MM.1S (cell line): ENCODE results near the gene NEURL3.
A peak's percentile ranks its signal among the peaks of the same experiment; 100 is the strongest.

ENCODE experiments used
- DNase-seq: peaks from one replicate; pipeline ENCODE4 v3.0.0-alpha.2; 2015
- H2AFZ ChIP-seq: fragments of 300-600 bp; sonication (generic); 2 replicates; pipeline ENCODE4 v1.6.0; 2016; ENCODE audit warnings: antibody characterized with exemption, low read length
- H3F3A ChIP-seq: fragments of 300-600 bp; sonication (generic); 2 replicates; pipeline ENCODE4 v1.6.1; 2016; ENCODE audit warnings: mild to moderate bottlenecking, antibody characterized with exemption, low read length, moderate library complexity, mixed read lengths; ENCODE audit not compliant: insufficient read depth
- H3K27ac ChIP-seq: fragments of 300-600 bp; sonication (generic); 2 replicates; pipeline ENCODE4 v1.5.1; 2016; ENCODE audit warnings: mild to moderate bottlenecking, low read length
- H3K27me3 ChIP-seq: fragments of 300-600 bp; sonication (generic); replicated peaks from 2 replicates; pipeline ENCODE4 v1.6.0; 2016; ENCODE audit warnings: low read length; ENCODE audit not compliant: insufficient read depth
- H3K36me3 ChIP-seq: fragments of 300-600 bp; sonication (generic); replicated peaks from 2 replicates; pipeline ENCODE4 v1.6.1; 2016; ENCODE audit warnings: mild to moderate bottlenecking, low read length, mixed read lengths; ENCODE audit not compliant: insufficient read depth
- H3K4me1 ChIP-seq: fragments of 300-600 bp; sonication (generic); 2 replicates; pipeline ENCODE4 v1.6.1; 2016; ENCODE audit warnings: low read length, mixed read lengths
- H3K4me2 ChIP-seq: fragments of 300-600 bp; sonication (generic); 2 replicates; pipeline ENCODE4 v1.6.0; 2016; ENCODE audit warnings: low read depth, low read length
- H3K4me3 ChIP-seq: fragments of 300-600 bp; sonication (generic); 2 replicates; pipeline ENCODE4 v1.5.1; 2016; ENCODE audit warnings: low read length, mixed read lengths
- H3K79me2 ChIP-seq: fragments of 300-600 bp; sonication (generic); 2 replicates; pipeline ENCODE4 v1.6.1; 2016; ENCODE audit warnings: mixed run types, low read length, mixed read lengths
- H3K9ac ChIP-seq: fragments of 300-600 bp; sonication (generic); 2 replicates; pipeline ENCODE4 v1.6.1; 2016; ENCODE audit warnings: low read length, mixed read lengths
- H3K9me2 ChIP-seq: fragments of 300-600 bp; sonication (generic); replicated peaks from 2 replicates; pipeline ENCODE4 v1.6.1; 2016; ENCODE audit warnings: mild to moderate bottlenecking, low read length, mixed read lengths; ENCODE audit not compliant: insufficient read depth
- H3K9me3 ChIP-seq: fragments of 300-600 bp; sonication (generic); replicated peaks from 2 replicates; pipeline ENCODE4 v1.6.1; 2016; ENCODE audit warnings: mild to moderate bottlenecking, low read length, mixed read lengths; ENCODE audit not compliant: insufficient read depth
- H4K20me1 ChIP-seq: fragments of 300-600 bp; sonication (generic); 2 replicates; pipeline ENCODE4 v1.6.1; 2016; ENCODE audit warnings: mild to moderate bottlenecking, low read length, moderate library complexity, mixed read lengths; ENCODE audit not compliant: insufficient read depth
- EZH2 ChIP-seq: fragments of 300-600 bp; sonication (generic); optimal IDR thresholded peaks from 2 replicates; pipeline ENCODE3; 2017; ENCODE audit warnings: low read depth, mild to moderate bottlenecking, antibody characterized with exemption, low read length, mixed read lengths
- EZH2phosphoT487 ChIP-seq: fragments of 300-600 bp; sonication (generic); IDR thresholded peaks from 2 replicates; pipeline ENCODE4 v1.6.1; 2018; ENCODE audit warnings: antibody characterized with exemption, low read length
- TF ChIP-seq, protein P1 (sequence below): fragments of 300-600 bp; sonication (generic); IDR thresholded peaks from 2 replicates; pipeline ENCODE4 v1.5.1; 2016; ENCODE audit warnings: antibody characterized with exemption, low read length, mixed read lengths

Gene NEURL3

GRCh38 chr2:96548558-96549465 is 43.7 kb upstream of the NEURL3 start:
- TF ChIP-seq EZH2 (no peak), EZH2phosphoT487 (no peak)
- TF ChIP-seq, protein P1, sequence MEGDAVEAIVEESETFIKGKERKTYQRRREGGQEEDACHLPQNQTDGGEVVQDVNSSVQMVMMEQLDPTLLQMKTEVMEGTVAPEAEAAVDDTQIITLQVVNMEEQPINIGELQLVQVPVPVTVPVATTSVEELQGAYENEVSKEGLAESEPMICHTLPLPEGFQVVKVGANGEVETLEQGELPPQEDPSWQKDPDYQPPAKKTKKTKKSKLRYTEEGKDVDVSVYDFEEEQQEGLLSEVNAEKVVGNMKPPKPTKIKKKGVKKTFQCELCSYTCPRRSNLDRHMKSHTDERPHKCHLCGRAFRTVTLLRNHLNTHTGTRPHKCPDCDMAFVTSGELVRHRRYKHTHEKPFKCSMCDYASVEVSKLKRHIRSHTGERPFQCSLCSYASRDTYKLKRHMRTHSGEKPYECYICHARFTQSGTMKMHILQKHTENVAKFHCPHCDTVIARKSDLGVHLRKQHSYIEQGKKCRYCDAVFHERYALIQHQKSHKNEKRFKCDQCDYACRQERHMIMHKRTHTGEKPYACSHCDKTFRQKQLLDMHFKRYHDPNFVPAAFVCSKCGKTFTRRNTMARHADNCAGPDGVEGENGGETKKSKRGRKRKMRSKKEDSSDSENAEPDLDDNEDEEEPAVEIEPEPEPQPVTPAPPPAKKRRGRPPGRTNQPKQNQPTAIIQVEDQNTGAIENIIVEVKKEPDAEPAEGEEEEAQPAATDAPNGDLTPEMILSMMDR: no peak
- H3K36me3 ChIP-seq: peaks cover 32% of the 10 kb centered on the region
- H3K9ac ChIP-seq: no peak overlapping the region
- H4K20me1 ChIP-seq: peaks cover 83% of the 10 kb centered on the region
- no peak overlapping the region for H2AFZ ChIP-seq
- no peak overlapping the region for H3K4me3 ChIP-seq
- H3K27me3 ChIP-seq: no peaks in the 10 kb centered on the region
- peaks cover 67% of the 10 kb centered on the region for H3K79me2 ChIP-seq
- DNase-seq: no peak
- no peak overlapping the region for H3K4me2 ChIP-seq
- peaks cover 94% of the 10 kb centered on the region for H3F3A ChIP-seq
- peaks cover 46% of the 10 kb centered on the region for H3K4me1 ChIP-seq
- no peaks in the 10 kb centered on the region for H3K9me3 ChIP-seq
- H3K27ac ChIP-seq: peak overlapping the region; percentile 28; the same call in 1 of the 2 replicates
- H3K9me2 ChIP-seq: no peaks in the 10 kb centered on the region

GRCh38 chr2:96547731-96548171 is 42.6 kb upstream of the NEURL3 start:
- no peak for DNase-seq
- H3K27ac ChIP-seq: peak overlapping the region; percentile 81; the same call in 1 of the 2 replicates
- peaks cover 87% of the 10 kb centered on the region for H4K20me1 ChIP-seq
- peaks cover 78% of the 10 kb centered on the region for H3K79me2 ChIP-seq
- H3K4me2 ChIP-seq: no peak overlapping the region
- no peaks in the 10 kb centered on the region for H3K27me3 ChIP-seq
- H3K9me3 ChIP-seq: no peaks in the 10 kb centered on the region
- H2AFZ ChIP-seq: no peak overlapping the region
- H3K36me3 ChIP-seq: peaks cover 32% of the 10 kb centered on the region
- no peaks in the 10 kb centered on the region for H3K9me2 ChIP-seq
- H3F3A ChIP-seq: peaks cover 94% of the 10 kb centered on the region
- H3K9ac ChIP-seq: no peak overlapping the region
- no peak overlapping the region for H3K4me3 ChIP-seq
- TF ChIP-seq, protein P1: no peak
- TF ChIP-seq EZH2: no peak
- no peak for TF ChIP-seq EZH2phosphoT487
- peaks cover 53% of the 10 kb centered on the region for H3K4me1 ChIP-seq

GRCh38 chr2:96547203-96547641 is 42.1 kb upstream of the NEURL3 start:
- Histone ChIP-seq H3K9me3 (no peaks in the 10 kb centered on the region), H3F3A (peaks cover 94% of the 10 kb centered on the region), H3K36me3 (peaks cover 32% of the 10 kb centered on the region), H3K79me2 (peaks cover 83% of the 10 kb centered on the region), H3K4me1 (peaks cover 54% of the 10 kb centered on the region), H4K20me1 (peaks cover 89% of the 10 kb centered on the region), H3K4me3 (no peak overlapping the region), H3K9ac (no peak overlapping the region), H3K4me2 (no peak overlapping the region), H3K9me2 (no peaks in the 10 kb centered on the region), H3K27me3 (no peaks in the 10 kb centered on the region), H3K27ac (peak overlapping the region; percentile 81; the same call in 1 of the 2 replicates), H2AFZ (no peak overlapping the region)
- no peak for TF ChIP-seq EZH2phosphoT487
- TF ChIP-seq EZH2: no peak
- TF ChIP-seq, protein P1: no peak
- DNase-seq: no peak
